ENCODE results near the gene SLC9A9.
"Not testable (repeated sequence)": the region's sequence is repeated elsewhere in the genome, so short reads cannot be mapped to it uniquely, and the experiment has no call there.

The SLC9A9 gene

DNA sequence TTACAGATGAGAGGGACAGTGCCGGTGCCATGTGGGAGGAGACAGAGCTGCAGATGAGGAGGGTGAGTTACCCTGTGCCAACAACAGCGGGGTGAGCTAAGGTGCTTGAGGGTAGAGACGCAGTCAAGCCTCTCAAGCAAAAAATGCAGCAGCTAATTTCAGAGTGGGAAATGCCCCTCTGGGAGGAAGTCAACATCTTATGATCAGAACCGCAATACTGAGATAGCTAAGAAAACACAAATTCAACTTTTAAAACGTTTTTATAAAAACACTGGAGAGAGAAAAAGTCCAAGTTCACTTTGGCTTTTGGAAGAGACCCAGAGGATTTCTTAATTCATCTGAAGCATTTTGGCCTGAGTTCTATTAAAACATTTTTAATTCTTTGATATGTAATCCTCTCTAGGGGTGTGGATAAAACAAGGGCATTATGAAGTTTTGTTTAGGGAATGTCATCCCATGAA lies 319.2 kb downstream of the SLC9A9 start:
- TF ChIP-seq, protein P1, sequence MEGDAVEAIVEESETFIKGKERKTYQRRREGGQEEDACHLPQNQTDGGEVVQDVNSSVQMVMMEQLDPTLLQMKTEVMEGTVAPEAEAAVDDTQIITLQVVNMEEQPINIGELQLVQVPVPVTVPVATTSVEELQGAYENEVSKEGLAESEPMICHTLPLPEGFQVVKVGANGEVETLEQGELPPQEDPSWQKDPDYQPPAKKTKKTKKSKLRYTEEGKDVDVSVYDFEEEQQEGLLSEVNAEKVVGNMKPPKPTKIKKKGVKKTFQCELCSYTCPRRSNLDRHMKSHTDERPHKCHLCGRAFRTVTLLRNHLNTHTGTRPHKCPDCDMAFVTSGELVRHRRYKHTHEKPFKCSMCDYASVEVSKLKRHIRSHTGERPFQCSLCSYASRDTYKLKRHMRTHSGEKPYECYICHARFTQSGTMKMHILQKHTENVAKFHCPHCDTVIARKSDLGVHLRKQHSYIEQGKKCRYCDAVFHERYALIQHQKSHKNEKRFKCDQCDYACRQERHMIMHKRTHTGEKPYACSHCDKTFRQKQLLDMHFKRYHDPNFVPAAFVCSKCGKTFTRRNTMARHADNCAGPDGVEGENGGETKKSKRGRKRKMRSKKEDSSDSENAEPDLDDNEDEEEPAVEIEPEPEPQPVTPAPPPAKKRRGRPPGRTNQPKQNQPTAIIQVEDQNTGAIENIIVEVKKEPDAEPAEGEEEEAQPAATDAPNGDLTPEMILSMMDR (IDR thresholded peaks at IDR 0.05; ENCODE audit: low read depth, low read length), result no peak
- peak; percentile 83 to 88 for DNase-seq (ENCODE audit: low read depth in 2 of 2)
- no peak overlapping the region for H3K4me3 ChIP-seq (replicated peaks in 1 of 2; ENCODE audit: low read depth in 2 of 2, low read length in 2 of 2)

DNA sequence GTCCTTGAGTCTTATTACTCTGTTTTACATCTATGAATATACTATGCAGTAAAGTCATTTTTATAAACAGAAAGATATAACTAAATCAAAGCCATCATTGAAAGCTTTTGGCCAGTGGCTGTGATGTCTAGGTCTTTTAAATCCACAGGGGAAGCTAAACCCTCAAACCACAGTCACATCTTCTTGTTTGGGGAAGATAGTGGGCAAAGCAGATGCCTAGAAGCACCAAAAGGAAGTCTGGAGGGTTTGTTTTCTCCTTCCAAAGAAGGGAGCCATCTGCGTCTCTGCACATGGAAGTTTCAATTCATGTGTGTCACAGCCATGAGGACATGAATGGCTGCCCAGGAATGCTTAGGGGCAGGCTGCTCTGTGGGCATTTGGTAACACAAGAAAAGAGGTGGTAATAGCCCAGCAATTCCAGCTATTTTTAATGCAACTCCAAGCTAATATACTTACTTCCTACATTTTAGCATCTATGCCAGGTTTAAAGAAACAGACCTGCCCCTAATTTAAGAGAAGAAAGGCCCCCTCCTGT lies 322.2 kb downstream of the SLC9A9 start:
- no peak overlapping the region for H3K4me3 ChIP-seq (replicated peaks in 1 of 2; ENCODE audit: low read depth in 2 of 2, low read length in 2 of 2)
- peak; percentile 43 to 80 for DNase-seq (ENCODE audit: low read depth in 2 of 2)
- TF ChIP-seq, protein P1 (IDR thresholded peaks at IDR 0.05; ENCODE audit: low read depth, low read length), result no peak

GRCh38 chr3:143525408-143525807 lies 322.9 kb downstream of the SLC9A9 start:
- peak; percentile 77 to 97 for DNase-seq (ENCODE audit: low read depth in 2 of 2)
- TF ChIP-seq, protein P1 (IDR thresholded peaks at IDR 0.05; ENCODE audit: low read depth, low read length), result no peak
- no peak overlapping the region for H3K4me3 ChIP-seq (replicated peaks in 1 of 2; ENCODE audit: low read depth in 2 of 2, low read length in 2 of 2)

- no peak for DNase-seq (ENCODE audit: low read depth in 2 of 2)
- H3K4me3 ChIP-seq (replicated peaks in 1 of 2; ENCODE audit: low read depth in 2 of 2, low read length in 2 of 2), result no peak overlapping the region
- TF ChIP-seq, protein P1 (IDR thresholded peaks at IDR 0.05; ENCODE audit: low read depth, low read length), result no peak
Measured at GRCh38 chr3:143521803-143522202, 326.5 kb downstream of the SLC9A9 start.

GRCh38 chr3:143517131-143517530 lies 331.1 kb downstream of the SLC9A9 start:
- DNase-seq (ENCODE audit: low read depth in 2 of 2); H3K4me3 ChIP-seq (replicated peaks in 1 of 2; ENCODE audit: low read depth in 2 of 2, low read length in 2 of 2): not testable (repeated sequence)

DNA sequence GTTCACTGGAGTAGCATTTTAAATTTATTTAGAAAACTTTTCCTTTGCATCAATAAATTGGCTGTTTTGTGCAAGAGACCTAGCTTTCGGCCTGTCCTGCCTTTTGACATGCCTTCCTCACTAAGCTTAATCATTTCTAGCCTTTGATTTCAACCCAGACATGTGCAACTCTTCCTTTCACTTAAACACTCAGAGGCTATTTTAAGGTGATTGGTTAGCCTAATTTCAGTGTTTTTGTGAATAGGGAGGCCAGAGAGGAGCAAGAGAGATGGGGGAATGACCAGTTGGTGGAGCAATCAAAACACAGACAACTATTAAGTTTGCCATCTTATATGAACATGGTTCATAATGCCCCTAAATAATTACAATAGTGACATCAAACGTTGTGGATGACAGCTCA lies 333.4 kb downstream of the SLC9A9 start:
- TF ChIP-seq, protein P1 (IDR thresholded peaks at IDR 0.05; ENCODE audit: low read depth, low read length), result no peak
- no peak overlapping the region for H3K4me3 ChIP-seq (replicated peaks in 1 of 2; ENCODE audit: low read depth in 2 of 2, low read length in 2 of 2)

GRCh38 chr3:143514109-143514508 lies 334.2 kb downstream of the SLC9A9 start:
- TF ChIP-seq, protein P1 (IDR thresholded peaks at IDR 0.05; ENCODE audit: low read depth, low read length), result no peak
- no peak overlapping the region for H3K4me3 ChIP-seq (replicated peaks in 1 of 2; ENCODE audit: low read depth in 2 of 2, low read length in 2 of 2)
- DNase-seq (ENCODE audit: low read depth in 2 of 2), result no peak

More for the DNA sequence above, 333.4 kb downstream of the SLC9A9 start:
- no peak for DNase-seq (ENCODE audit: low read depth in 2 of 2)
